DMS 273 (cell line): ENCODE data around the gene SPNS2.

Experiments used
- DNase-seq: peaks from one replicate; lab custom pipeline; 2025; ENCODE audit not compliant: unreplicated experiment; lab: John Stamatoyannopoulos, UW

SPNS2 gene

DNA sequence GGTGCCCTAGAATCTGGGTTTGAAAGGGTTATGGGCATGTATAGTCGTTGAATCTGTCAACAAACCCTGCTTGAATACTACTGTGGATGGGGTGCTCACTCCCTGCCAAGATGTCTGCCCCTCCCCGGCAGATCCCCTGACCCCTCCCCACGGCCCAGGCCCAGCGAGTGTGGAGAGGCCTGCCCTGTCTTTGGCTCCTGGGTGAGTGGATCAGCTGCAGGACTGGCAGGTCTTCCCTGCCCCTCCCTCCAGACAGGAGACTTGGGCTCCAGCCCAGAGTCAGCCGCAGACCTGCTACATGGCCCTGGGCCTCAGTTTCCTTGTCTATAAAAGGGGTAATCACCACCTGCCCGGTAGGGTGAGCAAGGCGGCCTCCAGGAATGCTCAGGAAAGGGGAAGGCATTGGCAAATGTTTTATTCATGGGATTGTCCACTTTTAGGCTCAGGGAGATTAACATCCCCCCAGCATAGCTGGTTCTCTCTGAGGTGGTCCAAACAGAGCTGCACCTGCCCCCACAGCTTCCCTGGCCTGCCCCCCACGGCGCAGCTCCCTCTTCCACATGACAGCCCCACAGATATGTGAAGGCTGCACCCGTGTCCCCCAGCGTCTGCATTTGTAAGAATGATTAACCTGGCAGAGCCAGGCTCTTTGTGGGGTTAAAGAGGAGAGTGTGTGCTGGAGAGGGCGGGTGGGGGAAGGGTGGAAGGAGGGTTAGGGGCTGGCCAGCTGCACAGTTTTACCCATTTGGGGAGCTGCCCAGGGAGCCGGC, 18.5 kb upstream of the SPNS2 start:
- DNase-seq = no peak

DNA sequence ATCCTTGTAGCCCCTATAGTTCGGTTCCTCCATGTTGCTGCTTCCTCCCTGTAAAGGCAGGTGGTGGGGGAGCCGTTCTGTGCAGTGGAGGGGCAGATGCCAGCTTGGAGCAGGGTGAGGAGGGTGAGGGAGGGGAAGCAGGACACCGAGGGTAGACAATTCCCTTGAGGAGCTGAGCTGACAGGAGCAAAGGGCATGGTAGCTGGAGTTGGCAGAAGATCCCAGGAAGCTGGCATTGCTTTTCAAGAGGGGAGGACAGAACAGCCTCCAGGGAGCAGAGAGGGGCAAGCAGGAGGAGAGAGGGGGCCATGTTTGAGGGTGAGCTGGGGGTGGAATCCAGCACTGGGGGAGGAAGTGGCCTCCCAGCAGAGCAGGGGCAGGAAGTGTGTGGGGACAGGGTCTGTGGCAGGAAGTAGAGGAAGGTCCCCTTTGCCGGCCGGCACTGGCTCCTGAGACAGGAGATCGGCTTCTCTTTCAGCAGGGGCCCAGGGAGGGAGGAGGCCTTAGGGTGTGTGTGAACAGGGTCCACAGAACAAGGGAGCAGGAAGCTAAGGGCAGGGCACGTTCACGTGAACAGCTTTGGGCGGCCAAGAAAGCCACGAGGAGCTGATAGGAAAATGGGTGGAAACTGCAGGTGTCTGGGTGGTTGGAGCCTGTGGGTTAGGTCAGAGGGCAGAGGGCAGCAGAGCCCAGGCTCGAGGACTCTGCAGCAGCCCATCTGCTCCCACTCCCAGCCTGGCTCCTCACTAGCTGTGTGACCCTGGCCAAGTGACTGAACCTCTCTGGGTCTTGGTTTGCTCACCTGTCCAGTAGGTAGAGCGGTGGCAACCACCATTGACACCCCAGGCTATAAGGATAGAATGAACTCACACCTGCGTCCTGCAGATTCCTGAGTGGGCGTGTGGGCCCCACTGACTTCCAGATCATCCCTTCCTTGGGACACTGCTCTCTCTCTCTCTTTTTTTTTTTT, 17.5 kb upstream of the SPNS2 start:
- peak; percentile 68 for DNase-seq

- no peak for DNase-seq
Measured at GRCh38 chr17:4482338-4483011, 16.2 kb upstream of the SPNS2 start.

- DNase-seq = no peak
Measured at GRCh38 chr17:4483012-4483840, 15.5 kb upstream of the SPNS2 start.

DNA sequence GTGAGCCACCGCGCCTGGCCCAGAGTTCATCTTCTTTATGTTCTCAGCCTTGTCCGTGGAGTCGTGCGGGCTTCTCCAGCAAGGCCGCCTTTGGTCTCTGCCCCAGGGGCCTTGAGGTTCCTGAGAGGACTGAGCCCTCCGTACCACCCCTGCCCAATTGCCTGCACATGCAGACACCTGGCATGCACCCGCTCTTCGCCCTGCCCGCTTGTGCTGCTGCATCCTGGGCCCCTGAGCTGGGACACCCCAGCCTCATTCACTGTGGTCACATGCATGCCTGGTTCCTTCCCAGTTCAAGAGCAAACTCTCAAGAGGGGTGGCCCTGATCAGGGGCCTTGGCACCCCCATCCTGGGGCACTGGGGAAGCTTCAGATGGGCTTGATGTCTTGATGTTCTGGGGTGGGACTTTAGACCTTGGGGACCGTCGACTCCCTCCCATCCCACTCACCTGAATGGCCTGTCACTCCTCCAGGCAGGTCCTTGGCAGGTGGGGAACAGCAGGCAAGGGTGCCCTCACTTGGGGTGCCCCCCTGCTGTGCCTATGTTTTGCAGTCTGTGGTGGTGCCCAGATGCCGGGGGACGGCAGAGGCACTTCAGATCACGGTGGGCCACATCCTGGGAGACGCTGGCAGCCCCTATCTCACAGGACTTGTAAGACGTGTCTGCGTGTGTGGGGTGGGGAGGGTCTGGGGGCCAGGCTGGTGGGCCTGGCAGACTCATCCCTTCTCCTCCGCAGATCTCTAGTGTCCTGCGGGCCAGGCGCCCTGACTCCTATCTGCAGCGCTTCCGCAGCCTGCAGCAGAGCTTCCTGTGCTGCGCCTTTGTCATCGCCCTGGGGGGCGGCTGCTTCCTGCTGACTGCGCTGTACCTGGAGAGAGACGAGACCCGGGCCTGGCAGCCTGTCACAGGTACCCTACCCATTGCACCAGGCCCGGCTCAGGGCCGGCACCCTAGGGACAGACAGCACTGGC, 12.7 kb upstream of the SPNS2 start:
- DNase-seq = no peak

- DNase-seq = no peak
Measured at GRCh38 chr17:4487296-4487695, 11.4 kb upstream of the SPNS2 start.

DNA sequence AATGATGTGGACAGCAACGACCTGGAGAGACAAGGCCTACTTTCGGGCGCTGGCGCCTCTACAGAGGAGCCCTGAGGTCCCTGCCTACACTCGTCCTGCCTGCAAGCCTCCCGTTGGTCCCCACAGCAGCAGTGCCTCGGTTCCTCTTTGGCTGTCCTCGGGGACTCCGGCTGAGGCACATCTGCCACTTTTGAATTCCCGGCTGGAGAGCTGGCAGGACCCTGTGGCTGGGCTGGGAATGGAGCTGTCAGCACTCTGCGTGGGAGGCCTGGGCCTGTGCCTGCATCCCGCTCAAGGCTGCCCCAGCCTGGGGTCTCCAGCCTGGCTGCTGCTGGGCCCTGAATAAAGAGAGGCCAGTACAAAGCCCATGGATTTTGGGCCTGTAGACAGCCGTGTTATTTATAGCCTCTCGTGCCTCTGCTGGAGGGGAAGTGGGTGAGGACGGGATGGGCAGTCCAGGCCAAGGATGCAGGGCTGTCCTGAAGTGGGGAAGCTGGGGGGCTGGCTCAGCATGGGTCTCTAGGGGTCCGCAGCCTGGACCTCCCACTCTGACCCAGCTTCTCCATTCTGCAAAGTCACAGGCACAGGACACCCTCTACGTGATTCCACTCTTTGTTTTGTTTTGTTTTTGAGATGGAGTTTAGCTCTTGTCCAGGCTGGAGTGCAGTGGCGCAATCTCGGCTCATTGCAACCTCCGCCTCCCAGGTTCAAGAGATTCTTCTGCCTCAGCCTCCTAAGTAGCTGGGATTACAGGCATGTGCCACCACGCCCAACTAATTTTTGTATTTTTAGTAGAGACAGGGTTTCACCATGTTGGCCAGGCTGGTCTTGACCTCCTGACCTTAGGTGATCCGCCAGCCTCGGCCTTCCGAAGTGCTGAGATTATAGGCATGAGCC, 10.6 kb upstream of the SPNS2 start:
- DNase-seq = peak; percentile 46

- DNase-seq = peak; percentile 31
Measured at GRCh38 chr17:4488989-4489595, 9.6 kb upstream of the SPNS2 start.

DNA sequence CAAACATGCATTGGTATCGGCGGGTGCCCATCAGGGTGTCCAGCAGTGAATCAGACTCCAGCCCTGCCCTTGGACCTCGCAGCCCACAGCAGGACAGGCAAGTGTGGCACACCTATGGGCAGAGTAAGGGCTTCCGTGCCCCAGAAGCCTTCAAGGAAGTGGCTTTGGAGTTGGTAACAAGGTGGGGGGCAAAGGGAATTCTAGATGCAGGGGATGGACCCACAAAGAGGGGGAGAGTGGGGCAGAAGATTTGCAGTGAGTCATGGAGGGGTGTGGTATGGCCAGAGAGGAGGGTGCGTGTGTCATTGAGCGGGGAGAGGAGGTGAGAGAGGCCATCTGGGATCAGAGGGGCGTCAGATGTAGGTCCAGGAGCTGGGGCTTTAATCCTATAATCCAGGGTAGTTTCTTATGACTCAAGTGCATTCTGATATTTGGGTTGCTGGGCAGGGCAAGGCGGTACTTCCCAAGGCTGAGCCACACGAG, 8.5 kb upstream of the SPNS2 start:
- no peak for DNase-seq

GRCh38 chr17:4490637-4491061, 8.0 kb upstream of the SPNS2 start:
- DNase-seq = no peak

- DNase-seq = peak; percentile 52
Measured at GRCh38 chr17:4492721-4493561, 5.7 kb upstream of the SPNS2 start.

DNA sequence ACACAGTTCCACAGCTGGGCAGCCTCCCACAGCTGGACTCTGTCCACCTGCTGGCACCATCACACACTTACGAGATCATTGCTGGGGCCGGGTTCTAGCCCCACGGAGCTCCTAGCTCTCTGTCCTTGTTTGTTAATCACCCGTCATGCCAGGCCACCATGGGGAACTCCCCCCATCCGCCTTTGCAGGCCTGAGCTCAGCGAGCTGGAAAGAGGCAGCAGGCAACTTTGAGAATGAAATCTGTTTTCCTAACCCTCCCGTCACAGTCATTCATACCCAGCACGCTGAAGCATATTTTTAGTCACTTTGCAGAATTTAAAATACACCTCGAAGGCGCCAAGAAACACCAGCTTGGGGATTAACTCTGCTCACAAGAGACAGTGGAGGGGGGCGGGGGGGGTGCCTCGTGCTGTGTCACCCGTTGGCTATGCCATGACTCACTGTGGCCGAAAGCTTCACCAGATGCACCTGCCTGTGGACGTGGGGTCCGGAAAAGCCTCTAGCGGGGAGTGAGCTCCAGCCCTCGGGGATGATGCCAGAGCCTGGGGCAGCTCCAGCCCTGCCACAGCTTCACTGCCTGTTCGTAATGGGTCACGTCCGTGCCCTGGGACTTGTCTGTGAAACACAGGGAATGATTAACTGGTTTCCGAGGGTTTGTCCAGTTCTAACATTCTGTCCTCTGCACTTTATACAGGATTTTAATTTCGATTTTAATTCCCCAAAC, 1.4 kb upstream of the SPNS2 start:
- DNase-seq = peak; percentile 32

GRCh38 chr17:4499431-4500190, 930 bp downstream of the SPNS2 start:
- peak; percentile 75 for DNase-seq

DNA sequence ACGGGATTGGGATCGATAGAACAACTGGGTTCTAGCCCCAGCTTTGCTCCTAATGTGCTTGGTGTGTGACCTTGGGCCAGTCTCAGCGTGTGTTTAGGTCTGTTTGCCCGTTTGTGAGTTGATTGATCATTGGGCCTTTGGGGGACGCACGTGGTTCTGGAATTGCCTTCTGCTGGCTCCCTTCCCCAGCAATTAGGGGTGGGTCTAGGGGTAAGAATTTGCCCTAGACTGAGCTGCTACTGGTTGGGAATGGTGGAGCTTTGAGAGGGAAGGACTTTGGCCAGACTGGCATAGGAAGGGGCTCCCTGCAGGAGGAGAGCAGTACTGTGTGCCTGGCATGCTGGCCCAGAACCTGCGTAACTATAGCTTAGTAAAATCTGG, 1.5 kb downstream of the SPNS2 start:
- peak; percentile 53 for DNase-seq

GRCh38 chr17:4501295-4501949, 2.7 kb downstream of the SPNS2 start:
- peak; percentile 28 for DNase-seq
